Measurements from ENCODE around the gene FGR.

FGR gene

DNA sequence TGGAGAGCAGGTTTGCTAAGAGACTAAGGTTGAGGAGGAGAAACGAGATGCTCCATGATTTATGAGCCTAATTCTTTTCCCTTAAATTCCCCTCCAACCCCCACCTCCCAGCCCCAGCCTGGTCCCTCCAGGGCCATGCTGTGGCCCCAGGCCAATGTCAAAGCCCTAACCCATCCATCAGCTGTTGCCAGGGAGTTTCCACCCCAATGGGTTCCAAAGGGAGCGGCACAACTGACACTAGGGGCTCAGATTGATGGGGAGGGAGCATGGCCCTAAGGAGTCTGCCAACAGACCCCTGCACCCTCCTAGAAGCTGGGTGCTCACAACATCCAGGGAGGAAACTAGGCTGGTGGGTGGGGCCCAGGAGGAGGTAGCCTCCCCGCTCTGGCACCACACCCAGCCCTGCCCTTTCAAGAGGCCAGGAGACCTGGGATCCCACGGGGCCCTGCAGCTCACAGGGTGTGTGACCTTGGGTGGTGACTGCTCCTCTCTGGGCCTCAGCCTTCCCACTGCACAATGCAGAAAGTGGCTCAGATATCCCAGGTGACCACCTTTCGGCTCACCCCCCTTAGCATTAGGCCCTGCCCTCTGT, 44.0 kb downstream of the FGR start:
- Mint-ChIP-seq H3K27ac (no peak overlapping the region), H3K36me3 (ENCODE audit: low read depth) (no peaks in the 10 kb centered on the region), H3K27me3 (ENCODE audit: low read depth) (no peaks in the 10 kb centered on the region), H3K9me3 (no peaks in the 10 kb centered on the region), H3K4me3 (no peak overlapping the region), H3K4me1 (ENCODE audit: low read depth) (peaks cover 3% of the 10 kb centered on the region)
- no peak for DNase-seq (ENCODE audit: low spot score)

DNA sequence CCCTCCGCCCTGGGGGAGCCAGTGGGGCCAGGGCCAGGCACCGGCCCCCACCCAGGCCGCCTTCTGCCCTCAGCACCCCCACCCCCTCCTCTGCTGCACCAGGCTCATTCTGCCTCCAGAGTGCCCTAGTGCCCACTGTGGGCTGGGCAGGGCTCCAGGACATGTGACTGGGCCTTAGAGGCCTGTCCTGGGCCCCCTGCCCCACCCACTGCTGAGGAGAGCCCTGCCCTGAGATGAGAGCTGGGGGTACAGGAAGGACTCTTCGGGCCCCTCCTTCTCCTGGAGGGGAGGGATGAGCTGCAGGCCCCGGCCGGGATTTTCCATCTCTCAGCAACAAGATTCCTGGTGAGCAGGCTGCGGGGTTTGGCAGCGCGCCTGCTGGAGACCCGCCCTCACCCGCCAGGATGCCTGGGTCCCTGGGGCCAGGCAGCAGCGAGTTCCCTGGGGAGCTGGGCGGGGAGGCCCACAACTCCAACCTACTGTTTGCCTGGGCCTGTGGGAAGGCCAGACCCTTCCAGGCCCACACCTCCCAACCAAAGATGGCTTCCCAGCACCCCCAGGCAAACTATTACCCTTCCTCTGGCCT, 45.1 kb downstream of the FGR start:
- Mint-ChIP-seq H3K36me3 (ENCODE audit: low read depth) (no peaks in the 10 kb centered on the region), H3K9me3 (no peaks in the 10 kb centered on the region), H3K27ac (no peak overlapping the region), H3K4me3 (no peak overlapping the region), H3K27me3 (ENCODE audit: low read depth) (no peaks in the 10 kb centered on the region), H3K4me1 (ENCODE audit: low read depth) (peaks cover 3% of the 10 kb centered on the region)
- no peak for DNase-seq (ENCODE audit: low spot score)

DNA sequence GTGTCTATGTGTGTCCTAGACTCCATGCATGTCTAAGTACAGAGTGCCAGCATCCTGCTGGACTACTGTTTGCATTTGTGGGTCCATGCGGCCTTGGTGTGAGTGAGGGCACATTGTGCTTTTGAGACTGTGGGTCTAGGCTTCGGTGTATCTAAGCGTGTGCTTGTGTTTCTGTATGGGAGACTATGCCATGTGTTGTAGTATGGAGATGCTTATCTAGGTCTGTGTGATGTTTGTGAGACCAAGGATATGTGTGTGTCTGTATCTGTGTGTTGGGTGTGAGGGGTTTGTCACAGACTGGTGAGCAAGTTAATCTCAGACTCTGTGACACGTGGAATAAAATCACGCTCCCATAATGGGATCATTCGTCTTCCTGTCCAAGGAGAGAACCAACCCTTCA, 45.5 kb downstream of the FGR start:
- Mint-ChIP-seq H3K36me3 (ENCODE audit: low read depth) (no peaks in the 10 kb centered on the region), H3K27ac (no peak overlapping the region), H3K9me3 (no peaks in the 10 kb centered on the region)

DNA sequence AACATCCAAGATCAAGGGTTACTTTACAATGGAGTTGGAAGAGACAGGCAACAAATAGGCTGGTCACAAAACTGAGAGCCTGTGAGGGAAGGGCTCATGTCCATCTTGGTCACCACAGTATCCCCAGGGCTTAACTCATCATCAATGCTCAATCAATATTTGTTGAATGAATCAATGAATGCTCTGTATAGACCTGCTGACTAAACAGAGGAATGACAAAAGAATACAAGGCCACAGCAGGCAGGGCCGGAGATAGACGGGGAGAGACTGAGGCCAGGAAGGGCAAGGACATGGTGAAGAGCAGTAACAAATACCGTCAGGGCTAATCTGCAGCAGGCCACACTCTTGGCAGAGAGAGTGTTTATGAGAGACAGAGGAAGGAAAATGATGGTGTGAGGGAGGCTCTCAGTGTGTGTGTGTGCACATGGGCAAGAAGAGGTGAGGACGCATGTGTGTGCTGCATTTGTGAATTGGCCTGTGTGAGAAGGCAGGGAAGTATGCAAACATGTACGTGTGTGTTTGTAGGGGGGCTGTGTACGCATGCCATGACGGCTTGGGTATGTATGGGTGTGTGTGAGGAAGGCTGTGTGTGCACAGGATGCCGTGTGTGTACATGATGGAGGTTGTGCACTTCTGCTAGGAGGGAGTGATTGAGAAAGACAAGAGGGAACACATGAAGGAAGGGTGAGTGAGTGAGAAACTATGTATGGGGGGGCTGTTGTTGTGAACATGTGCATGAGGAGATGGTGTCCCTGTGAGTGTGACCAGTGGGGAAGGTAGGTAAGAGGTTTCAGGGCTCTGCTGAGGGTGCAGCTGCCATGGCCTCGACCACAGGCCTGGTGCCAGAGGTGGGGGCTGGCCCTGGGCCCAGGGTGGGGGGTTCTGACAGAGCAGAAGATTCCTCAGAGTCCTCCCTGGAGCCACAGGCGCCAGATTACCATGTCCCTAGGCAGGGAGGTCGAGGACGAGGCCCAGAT, 46.4 kb downstream of the FGR start:
- no peaks in the 10 kb centered on the region for H3K36me3 Mint-ChIP-seq (ENCODE audit: low read depth)
- no peaks in the 10 kb centered on the region for H3K9me3 Mint-ChIP-seq
- no peak overlapping the region for H3K27ac Mint-ChIP-seq
- no peak overlapping the region for H3K4me3 Mint-ChIP-seq
- DNase-seq (ENCODE audit: low spot score): no peak
- H3K27me3 Mint-ChIP-seq (ENCODE audit: low read depth): no peaks in the 10 kb centered on the region
- H3K4me1 Mint-ChIP-seq (ENCODE audit: low read depth): peaks cover 3% of the 10 kb centered on the region

More for the DNA sequence above, 45.5 kb downstream of the FGR start:
- no peak overlapping the region for H3K4me3 Mint-ChIP-seq
- peaks cover 3% of the 10 kb centered on the region for H3K4me1 Mint-ChIP-seq (ENCODE audit: low read depth)
- no peaks in the 10 kb centered on the region for H3K27me3 Mint-ChIP-seq (ENCODE audit: low read depth)
- no peak for DNase-seq (ENCODE audit: low spot score)

DNA sequence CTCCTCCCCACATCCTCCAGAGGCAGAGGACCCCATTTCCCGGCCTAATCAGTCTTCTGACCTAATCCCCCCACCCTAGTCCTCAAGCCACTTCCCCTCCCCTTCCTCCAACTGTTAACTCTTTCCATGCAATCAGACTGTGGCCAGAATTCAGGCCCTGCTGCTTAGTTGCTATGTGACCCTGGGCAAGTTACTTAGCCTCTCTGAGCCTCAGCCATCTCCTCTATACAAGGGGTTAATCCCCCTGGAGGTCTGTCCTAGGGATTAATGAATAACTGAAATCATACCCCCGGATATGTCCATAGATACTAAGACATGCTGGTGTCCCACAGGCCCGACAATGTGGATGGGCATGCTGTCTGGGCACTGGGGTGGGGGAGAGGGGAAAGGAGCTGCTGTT, 49.3 kb downstream of the FGR start:
- Mint-ChIP-seq H3K9me3 (no peaks in the 10 kb centered on the region), H3K4me1 (ENCODE audit: low read depth) (peaks cover 2% of the 10 kb centered on the region), H3K36me3 (ENCODE audit: low read depth) (peaks cover 1% of the 10 kb centered on the region), H3K27ac (no peak overlapping the region), H3K27me3 (ENCODE audit: low read depth) (no peaks in the 10 kb centered on the region), H3K4me3 (no peak overlapping the region)
- no peak for DNase-seq (ENCODE audit: low spot score)

DNA sequence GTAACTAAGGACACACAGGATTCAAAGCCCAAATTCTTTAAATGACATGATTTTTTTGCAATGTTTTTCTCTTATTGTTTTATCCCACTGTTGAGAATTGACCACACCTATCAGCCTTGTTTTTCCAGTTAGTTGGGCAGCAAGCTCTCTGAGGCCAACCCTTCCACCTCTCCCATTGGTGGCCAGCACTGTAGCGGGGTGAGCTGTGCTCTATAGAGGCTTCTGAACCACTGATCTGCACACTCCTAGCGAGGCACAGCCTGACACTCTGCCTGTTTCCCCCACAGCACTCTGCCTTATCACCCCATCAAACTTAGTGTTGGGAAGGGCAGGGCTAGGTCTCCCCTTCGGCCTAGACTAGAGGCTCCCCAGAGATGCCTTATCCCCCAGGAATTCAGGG, 50.5 kb downstream of the FGR start:
- H3K27ac Mint-ChIP-seq: no peak overlapping the region
- H3K4me1 Mint-ChIP-seq (ENCODE audit: low read depth): peaks cover 2% of the 10 kb centered on the region
- no peaks in the 10 kb centered on the region for H3K27me3 Mint-ChIP-seq (ENCODE audit: low read depth)
- DNase-seq (ENCODE audit: low spot score): no peak
- H3K9me3 Mint-ChIP-seq: no peaks in the 10 kb centered on the region
- peaks cover 1% of the 10 kb centered on the region for H3K36me3 Mint-ChIP-seq (ENCODE audit: low read depth)
- no peak overlapping the region for H3K4me3 Mint-ChIP-seq

DNA sequence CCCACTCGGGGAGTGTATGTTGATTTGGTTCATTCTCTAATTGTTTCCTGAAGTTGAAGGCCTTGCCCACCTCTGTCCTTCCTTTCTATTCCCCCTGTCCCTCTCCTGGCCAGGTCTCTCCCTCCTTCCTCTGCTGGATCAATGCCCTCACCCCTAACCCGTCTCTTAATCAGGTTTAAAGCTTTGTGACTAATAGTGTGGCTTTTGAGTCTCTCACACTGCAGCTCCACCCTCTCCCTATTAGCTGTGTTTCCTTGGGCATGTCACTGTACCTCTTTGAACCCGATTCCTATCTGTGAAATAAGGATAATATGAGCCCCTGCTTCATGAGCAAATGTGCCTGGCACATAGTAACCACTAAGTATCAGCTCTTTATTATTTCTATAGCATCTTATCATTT, 51.5 kb downstream of the FGR start:
- H3K4me3 Mint-ChIP-seq: no peak overlapping the region
- peaks cover 1% of the 10 kb centered on the region for H3K36me3 Mint-ChIP-seq (ENCODE audit: low read depth)
- peaks cover 2% of the 10 kb centered on the region for H3K4me1 Mint-ChIP-seq (ENCODE audit: low read depth)
- no peak for DNase-seq (ENCODE audit: low spot score)
- no peaks in the 10 kb centered on the region for H3K9me3 Mint-ChIP-seq
- no peaks in the 10 kb centered on the region for H3K27me3 Mint-ChIP-seq (ENCODE audit: low read depth)
- H3K27ac Mint-ChIP-seq: no peak overlapping the region

DNA sequence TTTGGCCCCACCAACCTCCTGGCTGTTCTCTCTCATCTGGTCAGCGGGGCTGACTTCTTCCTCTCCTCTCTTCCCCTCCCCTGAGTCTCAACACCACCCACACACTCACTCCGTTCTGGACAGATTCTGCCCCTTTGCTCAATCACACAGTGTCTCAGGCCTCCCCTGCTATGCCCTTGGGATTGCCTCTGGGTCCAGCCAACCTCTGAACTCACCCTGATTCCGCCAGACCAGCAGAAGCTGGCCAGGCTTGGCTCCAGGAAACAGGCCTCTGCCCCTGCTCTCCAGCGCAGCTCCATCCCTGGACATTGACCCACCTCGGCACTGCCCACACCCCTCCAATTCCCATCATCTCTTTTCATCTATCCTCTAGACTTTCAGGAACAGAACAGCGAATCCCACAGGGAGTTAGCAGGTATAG, 53.2 kb downstream of the FGR start:
- no peaks in the 10 kb centered on the region for H3K9me3 Mint-ChIP-seq
- H3K4me3 Mint-ChIP-seq: no peak overlapping the region
- H3K27ac Mint-ChIP-seq: no peak overlapping the region
- peaks cover 4% of the 10 kb centered on the region for H3K27me3 Mint-ChIP-seq (ENCODE audit: low read depth)
- H3K36me3 Mint-ChIP-seq (ENCODE audit: low read depth): peaks cover 1% of the 10 kb centered on the region
- H3K4me1 Mint-ChIP-seq (ENCODE audit: low read depth): peaks cover 2% of the 10 kb centered on the region
- no peak for DNase-seq (ENCODE audit: low spot score)

DNA sequence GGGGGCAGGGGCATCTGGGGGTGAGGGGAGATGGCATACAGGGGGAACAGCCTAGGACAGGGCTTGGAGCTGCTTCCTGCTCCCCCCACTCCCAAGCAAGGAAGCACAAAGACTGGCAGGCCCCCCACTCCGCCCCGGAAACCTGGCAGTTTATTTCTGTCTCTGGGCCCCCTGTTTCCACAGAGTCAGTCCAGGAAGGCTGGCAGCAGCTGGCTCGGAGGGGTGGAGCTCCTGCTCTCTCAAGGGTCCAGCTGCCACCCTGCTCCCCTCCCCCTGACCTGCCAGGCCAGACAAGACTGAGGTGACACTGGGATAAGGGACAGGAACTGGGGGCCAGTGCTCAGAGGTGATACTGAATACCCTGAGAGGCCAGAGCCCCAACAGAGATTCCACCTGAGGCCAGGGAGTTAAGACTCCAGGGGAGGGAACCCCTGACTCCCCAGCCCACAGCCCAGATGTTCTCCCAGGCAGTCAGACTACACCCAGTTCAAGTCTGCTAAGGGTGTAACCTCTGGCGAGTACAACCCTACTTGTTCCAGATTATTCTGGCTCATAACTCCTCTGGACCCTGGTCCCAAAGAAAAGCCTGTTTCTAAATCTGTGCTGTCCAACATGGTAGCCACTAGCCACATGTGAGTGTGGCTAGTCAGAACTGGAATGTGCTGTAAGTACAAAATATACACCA, 57.3 kb downstream of the FGR start:
- Mint-ChIP-seq H3K27me3 (ENCODE audit: low read depth) (peaks cover 20% of the 10 kb centered on the region), H3K4me3 (no peak overlapping the region), H3K9me3 (no peaks in the 10 kb centered on the region), H3K36me3 (ENCODE audit: low read depth) (peaks cover 2% of the 10 kb centered on the region), H3K4me1 (ENCODE audit: low read depth) (no peaks in the 10 kb centered on the region), H3K27ac (no peak overlapping the region)
- DNase-seq (ENCODE audit: low spot score): no peak

DNA sequence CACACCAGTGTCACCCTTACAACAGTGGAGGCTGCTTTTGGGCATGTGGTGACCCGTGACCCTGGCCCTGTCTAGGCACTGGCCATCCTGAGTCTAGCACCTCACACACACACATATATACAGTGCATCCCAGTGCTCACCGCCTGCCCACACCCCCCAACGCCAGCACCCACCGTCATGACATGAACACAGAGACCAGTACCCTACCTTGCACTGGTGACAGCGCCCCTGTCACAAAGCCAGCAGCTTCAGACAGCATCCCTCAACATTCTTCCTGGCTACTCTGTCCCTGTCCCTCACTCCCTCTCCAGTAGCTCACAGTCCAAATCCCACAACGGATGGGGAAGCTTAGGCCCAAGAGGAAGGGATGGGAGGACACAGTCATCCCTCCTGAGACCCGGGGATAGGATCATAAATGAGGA, 58.2 kb downstream of the FGR start:
- Mint-ChIP-seq H3K27me3 (ENCODE audit: low read depth) (peaks cover 20% of the 10 kb centered on the region), H3K27ac (no peak overlapping the region), H3K4me1 (ENCODE audit: low read depth) (no peaks in the 10 kb centered on the region), H3K36me3 (ENCODE audit: low read depth) (peaks cover 2% of the 10 kb centered on the region), H3K4me3 (no peak overlapping the region), H3K9me3 (no peaks in the 10 kb centered on the region)
- no peak for DNase-seq (ENCODE audit: low spot score)

DNA sequence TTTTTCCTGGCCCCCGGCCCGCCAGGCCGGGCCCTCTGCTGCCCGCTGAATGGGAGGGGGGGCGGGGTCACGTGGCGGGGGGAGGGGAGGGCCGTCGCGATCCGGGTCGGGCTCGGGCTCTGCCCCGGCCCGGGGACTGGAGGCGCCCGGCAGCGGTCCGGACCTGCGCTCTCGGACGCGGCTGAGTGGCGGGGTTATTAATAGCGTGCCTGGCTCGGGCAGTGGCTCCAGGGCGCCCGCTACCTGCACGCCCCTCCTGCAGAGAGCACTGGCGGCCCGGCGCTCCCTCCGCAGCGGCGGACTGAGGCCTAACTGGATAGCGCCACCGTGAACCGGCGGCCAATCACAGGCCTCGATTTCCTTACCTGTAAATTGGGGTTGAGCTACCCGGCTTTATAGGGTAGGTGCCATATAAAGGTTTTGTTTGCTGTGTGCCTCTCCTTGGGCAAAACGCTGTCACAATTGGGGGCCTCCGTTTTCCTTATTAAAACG, 59.1 kb downstream of the FGR start:
- Mint-ChIP-seq H3K4me1 (ENCODE audit: low read depth) (no peaks in the 10 kb centered on the region), H3K4me3 (no peak overlapping the region), H3K36me3 (ENCODE audit: low read depth) (peaks cover 2% of the 10 kb centered on the region)

DNA sequence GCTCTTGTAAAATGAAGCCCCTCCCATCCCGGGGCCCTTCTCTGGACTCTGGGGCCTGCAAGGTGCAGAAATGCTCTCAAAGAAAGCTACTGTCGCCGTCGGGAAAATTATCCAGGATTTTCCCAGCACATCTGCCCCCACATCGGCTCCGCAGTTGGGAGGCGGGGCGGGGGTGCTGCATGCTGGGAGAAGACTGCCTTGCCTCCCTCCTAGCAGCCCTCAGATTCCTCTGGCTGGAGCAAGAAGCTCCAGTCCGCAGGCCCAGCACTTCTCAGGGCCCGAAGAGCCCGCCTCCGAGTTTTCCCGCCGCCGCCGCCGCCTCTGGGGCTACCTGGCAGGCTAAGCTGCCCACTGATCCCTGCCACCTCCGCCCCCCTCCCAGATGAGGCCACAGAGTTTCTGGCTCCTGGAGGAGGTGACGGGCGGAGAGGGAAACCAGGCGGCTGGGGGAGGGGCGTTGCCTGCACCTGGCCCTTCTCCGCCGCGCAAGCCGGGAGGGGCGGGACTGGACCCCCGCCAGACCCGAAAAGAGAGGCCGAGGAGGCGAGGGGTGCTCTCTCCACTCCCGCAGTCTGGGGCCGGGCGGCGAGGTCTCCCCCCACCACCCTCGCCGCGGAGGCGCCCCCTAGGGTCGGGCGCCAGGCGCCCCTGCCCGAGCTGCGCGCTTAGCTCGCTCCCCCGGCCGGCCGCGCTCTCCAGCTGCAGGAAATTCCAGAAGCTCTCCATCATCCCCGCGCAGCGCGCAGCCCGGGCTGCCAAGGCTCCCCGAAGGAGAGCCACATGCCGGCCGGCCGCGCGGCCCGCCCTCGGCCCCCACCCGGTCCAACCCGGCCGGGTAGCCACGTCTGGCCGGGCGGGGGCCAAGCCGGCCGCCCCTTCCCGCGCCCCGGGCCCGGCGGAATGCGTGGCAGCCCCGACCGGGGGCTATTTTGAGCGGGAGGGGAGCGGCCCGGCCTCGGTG, 59.8 kb downstream of the FGR start:
- no peak for DNase-seq (ENCODE audit: low spot score)
- H3K36me3 Mint-ChIP-seq (ENCODE audit: low read depth): peaks cover 2% of the 10 kb centered on the region
- H3K27me3 Mint-ChIP-seq (ENCODE audit: low read depth): peaks cover 20% of the 10 kb centered on the region
- H3K4me1 Mint-ChIP-seq (ENCODE audit: low read depth): no peaks in the 10 kb centered on the region
- H3K4me3 Mint-ChIP-seq: no peak overlapping the region
- no peaks in the 10 kb centered on the region for H3K9me3 Mint-ChIP-seq
- H3K27ac Mint-ChIP-seq: no peak overlapping the region

More for the DNA sequence above, 59.1 kb downstream of the FGR start:
- no peak for DNase-seq (ENCODE audit: low spot score)
- Mint-ChIP-seq H3K27me3 (ENCODE audit: low read depth) (peaks cover 20% of the 10 kb centered on the region), H3K9me3 (no peaks in the 10 kb centered on the region), H3K27ac (no peak overlapping the region)

Data from T-helper 2 cell treated with Interferon-gamma antibody and Interleukin-4, amounts not matched to agents 5 μg/mL and 100 μg/mL, for 36 hours (primary cell).